B cell (primary cell): ENCODE results near the gene SLC25A25. TPM values are rescaled to one million over a fixed set of nuclear protein-coding genes. Genes with fewer than 3 reads are reported as not detected.

Source experiments
- ATAC-seq: fragments of 200-7000 bp; cut with Tn5 transposase; one replicate; pipeline ENCODE4 v1.10.0; 2021; ENCODE audit warnings: low read depth, mild to moderate bottlenecking, moderate number of reproducible peaks, moderate library complexity
- CTCF ChIA-PET: fragments of 350-600 bp; sonication (Branson Sonifier 250); formaldehyde crosslinking; loops from one replicate; lab custom pipeline; 2021; ENCODE audit warnings: antibody characterized with exemption, inconsistent platforms; lab: Charles Lee
- POLR2A ChIA-PET: fragments of 350-600 bp; sonication (Branson Sonifier 250); formaldehyde crosslinking; loops from one replicate; lab custom pipeline; 2021; ENCODE audit warnings: antibody characterized with exemption; lab: Charles Lee
- DNase-seq: peaks from one replicate; pipeline ENCODE4 v3.0.0; 2013
- H2AFZ ChIP-seq: 2 replicates; pipeline ENCODE4 v1.6.1; 2012; ENCODE audit warnings: mild to moderate bottlenecking, low read depth, low read length; ENCODE audit not compliant: insufficient read depth, poor library complexity, severe bottlenecking
- H3K27ac ChIP-seq, 2 donors: 1 replicate in 1 of 2; 2 replicates in 1 of 2; pipeline ENCODE4 v1.5.1; 2012 to 2013; ENCODE audit warnings: low read length in 2 of 2, mild to moderate bottlenecking in 2 of 2, moderate library complexity in 1 of 2
- H3K27me3 ChIP-seq, 4 experiments: fragments of 200-600 bp in 1 of 4; sonication (generic) in 1 of 4; replicated peaks in 1 of 4; 1 replicate in 2 of 4; 2 replicates in 2 of 4; pipeline versions ENCODE4 v1.6.1 to v1.7.0; 2013 to 2016; ENCODE audit warnings: low read length in 3 of 4, mild to moderate bottlenecking in 2 of 4, mixed read lengths in 1 of 4, moderate library complexity in 1 of 4; ENCODE audit not compliant: insufficient read depth in 4 of 4, control insufficient read depth in 3 of 4; ENCODE audit errors: control extremely low read depth in 1 of 4
- H3K36me3 ChIP-seq, 2 experiments: replicated peaks in 1 of 2; 1 replicate in 1 of 2; 2 replicates in 1 of 2; pipeline versions ENCODE4 v1.6.1 to v1.7.1; 2013; ENCODE audit warnings: low read length in 1 of 2; ENCODE audit not compliant: insufficient read depth in 2 of 2, control insufficient read depth in 1 of 2; ENCODE audit errors: control extremely low read depth in 1 of 2, extremely low read depth in 1 of 2
- H3K4me1 ChIP-seq, 2 donors: fragments of 200-600 bp in 1 of 2; sonication (generic) in 1 of 2; 1 replicate in 1 of 2; 2 replicates in 1 of 2; pipeline versions ENCODE4 v1.5.1 to v1.6.1; 2013 to 2017; ENCODE audit warnings: low read length in 2 of 2; ENCODE audit not compliant: control insufficient read depth in 2 of 2, insufficient read depth in 2 of 2
- H3K4me2 ChIP-seq: replicated peaks from 2 replicates; pipeline ENCODE3; 2012; ENCODE audit warnings: mild to moderate bottlenecking, low read depth, low read length; ENCODE audit not compliant: poor library complexity, severe bottlenecking
- H3K4me3 ChIP-seq, 5 experiments: fragments of 200-600 bp in 1 of 5; sonication (generic) in 1 of 5; 1 replicate in 3 of 5; 2 replicates in 2 of 5; pipeline versions ENCODE4 v1.5.1 to v1.7.0; 2011 to 2016; ENCODE audit warnings: low read length in 4 of 5, mild to moderate bottlenecking in 4 of 5, low read depth in 2 of 5, control low read depth in 1 of 5, moderate library complexity in 1 of 5; ENCODE audit not compliant: insufficient read depth in 1 of 5; ENCODE audit errors: control extremely low read depth in 1 of 5, extremely low read depth in 1 of 5
- H3K79me2 ChIP-seq: fragments of 200-600 bp; sonication (generic); one replicate; pipeline ENCODE4 v1.6.0; 2016; ENCODE audit warnings: low read length; ENCODE audit not compliant: control insufficient read depth, insufficient read depth
- H3K9ac ChIP-seq: fragments of 200-600 bp; sonication (generic); 2 replicates; pipeline ENCODE4 v1.6.1; 2017; ENCODE audit warnings: mild to moderate bottlenecking, low read length, moderate library complexity
- H3K9me3 ChIP-seq, 3 donors: one replicate each; pipeline versions ENCODE4 v1.6.1 to v1.7.1; 2013; ENCODE audit warnings: low read length in 2 of 3; ENCODE audit not compliant: control insufficient read depth in 2 of 3, insufficient read depth in 1 of 3; ENCODE audit errors: control extremely low read depth in 1 of 3
- H4K20me1 ChIP-seq: 2 replicates; pipeline ENCODE4 v1.6.0; 2012; ENCODE audit warnings: mild to moderate bottlenecking, low read length; ENCODE audit not compliant: insufficient read depth, control insufficient read depth, poor library complexity, severe bottlenecking
- H3K27ac Mint-ChIP-seq: one replicate; pipeline ENCODE4 v1.8.0; 2021; ENCODE audit warnings: mixed read lengths
- H3K27me3 Mint-ChIP-seq: one replicate; pipeline ENCODE4 v1.8.0; 2021; ENCODE audit warnings: mixed read lengths
- H3K4me1 Mint-ChIP-seq: one replicate; pipeline ENCODE4 v1.8.0; 2021; ENCODE audit warnings: mixed read lengths
- H3K4me3 Mint-ChIP-seq: one replicate; pipeline ENCODE4 v1.8.0; 2021; ENCODE audit warnings: mixed read lengths
- H3K9me3 Mint-ChIP-seq: one replicate; pipeline ENCODE4 v1.8.0; 2022; ENCODE audit warnings: mixed read lengths; ENCODE audit not compliant: insufficient read depth
- CTCF ChIP-seq: fragments of 200-600 bp; IDR thresholded peaks from one replicate; pipeline ENCODE4 v1.8.0; 2022; ENCODE audit warnings: antibody characterized with exemption, mild to moderate bottlenecking
- EZH2 ChIP-seq: IDR thresholded peaks from 2 replicates; pipeline ENCODE4 v1.6.1; 2012; ENCODE audit warnings: borderline replicate concordance, low read depth, mild to moderate bottlenecking, moderate library complexity, low read length; ENCODE audit not compliant: insufficient read depth, poor library complexity, severe bottlenecking
- WGBS: methylation state at CpG from one replicate; pipeline ENCODE4 v1.1.5; 2013; ENCODE audit warnings: missing lambda C conversion rate; ENCODE audit not compliant: insufficient coverage; 5-methylcytosine and 5-hydroxymethylcytosine counted together
- intact Hi-C: fragments of 100-400 bp; cut with micrococcal nuclease; formaldehyde crosslinking; loops from one replicate; pipeline ENCODE4 v1.10.0; 2022
- polyA plus RNA-seq: library from polyadenylated mRNA; depleted of rRNA; stranded (reverse); fragments of >200 nt; gene quantifications from 2 replicates; pipeline ENCODE4 v1.2.3, GENCODE V29; 2012
- total RNA-seq, 2 donors: library from RNA; stranded (reverse); fragments of 120-200 nt in 1 of 2; gene quantifications; 1 replicate in 1 of 2; 2 replicates in 1 of 2; pipeline versions ENCODE4 v1.2.3 to v1.2.4, GENCODE V29; 2013 to 2022

SLC25A25 gene
- total and polyA plus RNA-seq, 2 donors (not counting 1 experiment from before 2014, with no cell fraction given): 12.1 to 18.6 TPM

GRCh38 chr9:128061275-128061960, 6.6 kb upstream of the SLC25A25 start:
- H2AFZ ChIP-seq: peak overlapping the region; percentile 74
- DNase-seq (peak; percentile 43), ATAC-seq (peak; percentile 22)
- no peaks in the 10 kb centered on the region for H3K9me3 ChIP-seq
- TF ChIP-seq EZH2 (no peak), CTCF (no peak)
- H3K4me2 ChIP-seq: peak overlapping the region; percentile 75
- peaks cover 46% of the 10 kb centered on the region for H3K79me2 ChIP-seq
- H3K4me3 ChIP-seq: peak overlapping the region in 4 of 5 experiments; percentile 16 to 49 (median 28)
- POLR2A ChIA-PET: interaction anchor here (0.5 kb wide), 1 partner anchor 51 kb away, joined by 3 read pairs; no protein-coding TSS in a partner anchor
- intact Hi-C loops: loop anchor here (10.0 kb wide), 2 partner anchors 1023 to 1773 kb away; partner anchors contain the start of genes C9orf78, DOLPP1 and USP20
- H3K27me3 ChIP-seq: no peaks in the 10 kb centered on the region
- H3K4me1 Mint-ChIP-seq: peaks cover 48% of the 10 kb centered on the region
- no peaks in the 10 kb centered on the region for H4K20me1 ChIP-seq
- no peaks in the 10 kb centered on the region for H3K27me3 Mint-ChIP-seq
- H3K27ac Mint-ChIP-seq: peak overlapping the region; percentile 87
- CTCF ChIA-PET: interaction anchor here (0.8 to 2.9 kb wide), 5 partner anchors 27 to 327 kb away, joined by 3 to 8 read pairs (median 3); no protein-coding TSS in a partner anchor
- H3K9me3 Mint-ChIP-seq: no peaks in the 10 kb centered on the region
- H3K36me3 ChIP-seq: peaks cover 0 to 5% of the 10 kb centered on the region in 2 experiments
- H3K9ac ChIP-seq: peak overlapping the region; percentile 57
- H3K4me1 ChIP-seq: peaks cover 49 to 59% of the 10 kb centered on the region in 2 donors
- H3K27ac ChIP-seq: peak overlapping the region; percentile 44 to 73
- H3K4me3 Mint-ChIP-seq: peak overlapping the region; percentile 79
- 11% methylated on average over 10 of the region's 13 CpGs for WGBS
